Astrocyte of the spinal cord (primary cell): Measurements from ENCODE around the gene LMO1.

Experiments
- DNase-seq: peaks from one replicate; pipeline ENCODE4 v3.0.0; 2011; ENCODE audit warnings: low read depth, low spot score
- H3K4me3 ChIP-seq: 2 replicates; pipeline ENCODE4 v1.5.1; 2011; ENCODE audit warnings: low read depth, mild to moderate bottlenecking, low read length, moderate library complexity
- CTCF ChIP-seq: IDR thresholded peaks from 2 replicates; pipeline ENCODE4 v1.5.1; 2012; ENCODE audit warnings: low read depth, mild to moderate bottlenecking, low read length, inconsistent platforms
- in situ Hi-C: cut with HindIII; loops from 2 replicates; pipeline ENCODE4 v1.10.0; 2017; ENCODE audit warnings: low sequenced_read_pairs

The LMO1 gene

GRCh38 chr11:8241373-8242117, 22.1 kb downstream of the LMO1 start:
- DNase-seq = no peak
- no peak for TF ChIP-seq CTCF
- in situ Hi-C loops = no loop called here
- H3K4me3 ChIP-seq = no peak overlapping the region

GRCh38 chr11:8239536-8240228, 24.0 kb downstream of the LMO1 start:
- no peak for TF ChIP-seq CTCF
- in situ Hi-C loops = no loop called here
- H3K4me3 ChIP-seq = no peak overlapping the region
- no peak for DNase-seq

GRCh38 chr11:8239040-8239439, 24.6 kb downstream of the LMO1 start:
- DNase-seq = no peak
- H3K4me3 ChIP-seq = no peak overlapping the region
- no peak for TF ChIP-seq CTCF
- in situ Hi-C loops = no loop called here

- TF ChIP-seq CTCF = no peak
- no peak overlapping the region for H3K4me3 ChIP-seq
- in situ Hi-C loops = no loop called here
- no peak for DNase-seq
Observed at GRCh38 chr11:8237453-8237852, 26.2 kb downstream of the LMO1 start.

- no peak for TF ChIP-seq CTCF
- no peak overlapping the region for H3K4me3 ChIP-seq
- no peak for DNase-seq
- in situ Hi-C loops = no loop called here
Observed at GRCh38 chr11:8235925-8236324, 27.8 kb downstream of the LMO1 start.

GRCh38 chr11:8234910-8235309, 28.8 kb downstream of the LMO1 start:
- no peak overlapping the region for H3K4me3 ChIP-seq
- TF ChIP-seq CTCF = no peak
- no peak for DNase-seq
- in situ Hi-C loops = no loop called here
